Fibroblast of gingiva (primary cell): ENCODE results near the gene SLC39A7.

Source experiments
- DNase-seq: peaks from one replicate; pipeline ENCODE4 v3.0.0-alpha.2; 2011; ENCODE audit warnings: low read depth

The SLC39A7 gene

GRCh38 chr6:33236852-33237251, 36.2 kb downstream of the SLC39A7 start:
- DNase-seq = no peak

GRCh38 chr6:33237741-33238140, 37.1 kb downstream of the SLC39A7 start:
- DNase-seq = no peak

GRCh38 chr6:33241968-33242367, 41.3 kb downstream of the SLC39A7 start:
- DNase-seq = no peak

GRCh38 chr6:33243476-33243875, 42.8 kb downstream of the SLC39A7 start:
- no peak for DNase-seq

- peak; percentile 78 for DNase-seq
These were observed 47.4 kb downstream of the SLC39A7 start for GRCh38 chr6:33247977-33248642.

GRCh38 chr6:33248643-33248931, 47.9 kb downstream of the SLC39A7 start:
- DNase-seq = peak; percentile 42

- DNase-seq = peak; percentile 99
These were observed 48.5 kb downstream of the SLC39A7 start for GRCh38 chr6:33248932-33249731.

- DNase-seq = peak; percentile 72
These were observed 49.3 kb downstream of the SLC39A7 start for GRCh38 chr6:33249732-33250630.

- DNase-seq = no peak
These were observed 50.1 kb downstream of the SLC39A7 start for GRCh38 chr6:33250731-33251130.

GRCh38 chr6:33251395-33252012, 50.8 kb downstream of the SLC39A7 start:
- DNase-seq = no peak

GRCh38 chr6:33252759-33253158, 52.1 kb downstream of the SLC39A7 start:
- DNase-seq = no peak
